ENCODE results near the gene SNAI3.

The SNAI3 gene

DNA sequence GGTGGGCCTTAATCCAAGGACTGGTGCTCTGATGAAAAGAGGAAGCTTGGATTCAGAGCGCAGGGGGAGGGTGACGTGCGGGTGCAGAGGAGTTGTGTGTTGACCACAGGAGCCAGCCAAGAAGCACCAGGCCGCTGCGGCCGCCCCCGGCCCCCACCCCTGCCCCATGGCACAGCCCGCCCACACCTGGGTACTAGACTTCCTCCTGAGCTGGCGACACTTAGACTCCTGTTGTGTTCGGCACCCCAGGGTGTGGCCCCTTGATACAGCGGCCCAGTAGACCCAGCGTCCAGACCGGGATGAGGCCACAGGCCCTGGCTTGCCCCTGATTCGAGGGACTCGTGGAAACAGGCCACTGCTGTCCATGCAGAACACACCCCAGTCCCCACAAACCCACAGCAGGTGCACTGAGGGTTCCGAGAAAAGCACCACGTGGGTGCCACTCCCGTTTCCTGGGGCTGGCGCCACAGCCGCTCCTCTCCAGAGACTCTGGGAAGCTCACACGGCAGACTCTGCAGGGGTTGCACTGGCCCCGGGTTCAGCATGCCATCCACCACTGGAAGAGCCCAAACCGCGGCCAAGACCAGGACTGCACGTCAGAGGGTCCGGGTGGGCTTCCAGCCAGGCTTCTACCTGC lies 5.7 kb upstream of the SNAI3 start:
- Mint-ChIP-seq H3K9me3 (no peaks in the 10 kb centered on the region), H3K27me3 (no peaks in the 10 kb centered on the region), H3K27ac (peak overlapping the region; percentile 59), H3K4me1 (peaks cover 48% of the 10 kb centered on the region), H3K4me3 (no peak overlapping the region), H3K36me3 (no peaks in the 10 kb centered on the region)

DNA sequence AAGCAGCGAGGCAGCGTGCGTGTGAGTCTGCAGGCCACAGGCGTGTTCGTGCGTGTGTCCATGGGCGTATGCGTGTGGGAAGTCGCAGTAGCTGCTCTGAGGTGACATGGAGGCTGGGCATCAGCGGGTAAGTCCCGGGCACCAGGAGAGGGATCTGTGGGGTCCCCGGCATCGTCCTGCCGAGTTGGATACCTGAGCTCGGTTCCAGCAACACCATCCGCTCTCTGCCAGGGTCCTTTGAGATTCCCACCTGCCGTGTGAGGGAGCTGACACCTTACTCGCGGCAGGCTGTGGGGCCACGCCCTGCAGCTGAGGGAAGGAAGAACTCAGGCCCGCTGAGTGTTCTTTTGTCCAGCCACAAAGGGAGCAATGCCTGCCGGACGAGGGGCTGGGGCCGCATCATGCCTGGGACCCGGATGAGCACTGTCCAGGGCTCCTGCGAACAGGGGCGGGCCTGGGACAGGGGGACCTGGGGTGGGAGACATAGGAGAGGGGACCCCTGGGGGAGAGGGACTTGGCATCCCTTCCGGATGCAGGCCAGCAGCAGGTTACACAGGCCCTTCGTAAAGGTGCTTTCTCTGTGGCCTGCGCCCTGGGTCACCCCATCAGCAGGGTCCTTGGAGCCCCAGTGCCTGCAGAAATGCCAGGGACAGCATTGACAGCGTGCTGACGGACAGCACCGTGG lies 5.0 kb upstream of the SNAI3 start:
- Mint-ChIP-seq H3K27me3 (no peaks in the 10 kb centered on the region), H3K4me1 (peaks cover 48% of the 10 kb centered on the region), H3K4me3 (no peak overlapping the region), H3K27ac (peak overlapping the region; percentile 80), H3K36me3 (no peaks in the 10 kb centered on the region), H3K9me3 (no peaks in the 10 kb centered on the region)

DNA sequence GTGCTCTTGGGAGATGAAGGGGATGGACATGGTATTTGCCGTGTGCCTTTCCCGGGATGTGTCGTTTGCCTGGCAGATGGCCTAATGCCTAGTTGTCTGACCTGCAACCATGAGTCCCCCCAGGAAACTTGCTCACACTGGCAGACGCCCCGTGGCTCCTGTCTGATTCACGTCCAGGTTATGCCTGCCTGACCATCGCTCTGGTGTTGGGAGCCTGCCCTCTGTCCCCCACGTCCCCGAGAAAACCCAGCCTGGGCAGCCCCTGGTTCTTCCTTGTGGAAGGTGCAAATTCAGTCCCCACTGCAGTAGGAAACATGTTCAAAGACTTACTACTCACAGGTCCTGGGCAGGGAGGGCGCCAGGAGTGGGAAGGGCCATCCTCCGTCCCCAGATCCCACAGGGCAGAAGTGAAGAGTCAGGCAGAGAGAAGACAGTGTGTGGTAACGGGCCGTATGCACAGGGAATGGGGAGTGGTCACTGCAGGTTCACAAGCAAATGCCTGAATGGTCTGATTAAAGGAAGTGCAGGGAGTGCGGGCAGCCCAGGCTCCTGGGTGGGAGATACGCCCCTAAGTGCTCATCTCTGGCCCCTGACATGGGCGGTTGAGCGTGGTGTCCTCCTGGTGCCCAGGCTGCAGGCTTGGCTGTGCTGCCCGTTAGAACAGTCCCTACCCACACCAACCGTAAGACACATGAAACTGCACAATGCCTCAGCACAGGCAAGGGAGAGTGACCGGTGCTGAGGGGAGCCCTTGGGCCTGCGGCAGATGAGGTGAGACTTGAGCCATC lies 4.2 kb upstream of the SNAI3 start:
- Mint-ChIP-seq H3K9me3 (no peaks in the 10 kb centered on the region), H3K4me3 (no peak overlapping the region), H3K27ac (peak overlapping the region; percentile 80), H3K4me1 (peaks cover 48% of the 10 kb centered on the region), H3K27me3 (no peaks in the 10 kb centered on the region), H3K36me3 (no peaks in the 10 kb centered on the region)

- Mint-ChIP-seq H3K4me1 (peaks cover 64% of the 10 kb centered on the region), H3K27ac (no peak overlapping the region), H3K4me3 (no peak overlapping the region), H3K36me3 (no peaks in the 10 kb centered on the region), H3K27me3 (no peaks in the 10 kb centered on the region), H3K9me3 (no peaks in the 10 kb centered on the region)
Measured at GRCh38 chr16:88688013-88688778, 1.9 kb upstream of the SNAI3 start.

GRCh38 chr16:88687676-88688012 lies 1.3 kb upstream of the SNAI3 start:
- Mint-ChIP-seq H3K4me3 (no peak overlapping the region), H3K27ac (no peak overlapping the region), H3K36me3 (no peaks in the 10 kb centered on the region), H3K27me3 (no peaks in the 10 kb centered on the region), H3K9me3 (no peaks in the 10 kb centered on the region), H3K4me1 (peaks cover 59% of the 10 kb centered on the region)

DNA sequence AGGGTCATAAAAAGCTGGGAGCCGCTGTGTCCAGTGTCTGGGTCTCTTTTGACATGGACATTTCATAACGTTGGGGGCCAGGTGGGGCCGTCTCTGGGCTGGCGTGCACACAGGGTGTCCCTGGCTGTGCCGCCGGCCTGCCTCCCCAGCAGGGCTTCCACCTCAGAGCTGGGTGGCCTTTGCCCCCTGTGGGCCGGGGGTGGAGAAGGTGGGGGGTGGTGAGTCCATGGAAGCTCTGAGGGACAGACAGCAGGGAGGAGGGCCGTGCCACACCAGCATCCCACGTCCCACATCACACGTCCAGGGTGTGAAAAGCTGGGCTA lies 908 bp upstream of the SNAI3 start:
- Mint-ChIP-seq H3K4me1 (peaks cover 60% of the 10 kb centered on the region), H3K36me3 (no peaks in the 10 kb centered on the region), H3K27me3 (no peaks in the 10 kb centered on the region), H3K4me3 (no peak overlapping the region), H3K27ac (no peak overlapping the region), H3K9me3 (no peaks in the 10 kb centered on the region)

DNA sequence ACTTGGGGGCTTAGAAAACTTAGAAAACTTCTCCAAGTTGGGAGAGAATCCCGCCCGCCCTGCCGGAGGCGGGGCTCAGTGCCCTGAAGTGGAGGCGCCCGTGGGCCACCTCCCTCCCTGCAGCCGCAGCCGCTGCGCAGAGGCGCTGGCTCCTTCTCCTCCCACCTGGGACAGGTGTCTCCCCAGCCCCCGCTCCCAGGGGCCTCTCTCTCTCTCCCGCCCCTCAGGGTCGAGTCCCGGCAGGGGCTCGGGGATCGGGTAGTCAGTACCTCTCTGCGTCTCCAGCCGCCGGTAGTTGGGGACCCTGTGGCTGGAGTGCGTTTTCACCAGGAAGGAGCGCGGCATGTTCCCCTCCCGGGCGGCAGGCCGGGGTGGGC lies 257 bp downstream of the SNAI3 start:
- H3K27ac Mint-ChIP-seq = no peak overlapping the region
- no peaks in the 10 kb centered on the region for H3K36me3 Mint-ChIP-seq
- peak overlapping the region; percentile 75 for H3K4me3 Mint-ChIP-seq
- H3K4me1 Mint-ChIP-seq = peaks cover 61% of the 10 kb centered on the region
- H3K9me3 Mint-ChIP-seq = no peaks in the 10 kb centered on the region
- no peaks in the 10 kb centered on the region for H3K27me3 Mint-ChIP-seq

DNA sequence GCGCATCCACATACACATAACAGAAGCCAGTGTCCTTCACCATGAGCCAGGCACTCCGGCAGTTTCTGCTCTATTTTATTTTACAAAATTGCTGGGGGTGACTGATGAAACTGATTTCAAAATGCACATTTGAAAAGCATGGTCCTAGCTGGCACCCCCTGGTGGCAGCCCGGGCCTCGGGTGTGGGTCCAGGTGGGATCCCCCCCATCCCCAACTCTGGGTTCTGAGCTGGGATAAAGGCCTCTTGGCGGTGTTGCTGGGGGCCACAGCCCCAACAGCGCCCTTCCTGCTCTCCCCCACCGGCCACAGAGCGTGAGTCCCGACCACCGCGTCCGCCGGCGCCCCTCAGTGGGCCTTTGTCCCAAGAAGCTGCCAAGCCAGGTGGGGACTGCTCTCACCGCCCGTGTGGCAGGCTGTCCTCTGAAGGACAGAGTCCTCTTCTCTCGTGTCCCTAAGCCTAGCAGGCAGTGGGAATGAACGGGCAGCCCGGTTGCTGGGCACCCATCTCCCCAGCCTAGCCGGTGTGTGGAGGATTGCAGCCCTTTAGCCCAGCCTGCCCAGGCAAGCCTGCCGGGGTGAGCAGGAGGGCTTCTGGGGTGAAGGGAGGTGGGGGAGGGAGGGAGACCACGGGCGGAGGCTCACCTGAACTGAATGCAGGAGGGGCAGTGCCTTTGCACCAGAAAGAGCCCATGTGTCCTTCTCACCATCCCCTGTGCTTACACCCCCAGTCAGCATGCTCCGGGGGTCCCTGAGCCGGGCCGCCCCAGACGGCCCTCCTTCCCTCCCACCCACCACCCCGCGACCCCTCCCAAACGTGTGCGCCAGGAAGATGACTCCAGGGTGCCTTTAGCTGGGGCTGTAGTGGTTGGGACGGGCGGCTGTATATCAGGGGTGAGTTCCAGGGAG lies 898 bp downstream of the SNAI3 start:
- Mint-ChIP-seq H3K36me3 (no peaks in the 10 kb centered on the region), H3K27me3 (no peaks in the 10 kb centered on the region), H3K4me3 (peak overlapping the region; percentile 75), H3K27ac (no peak overlapping the region), H3K9me3 (no peaks in the 10 kb centered on the region), H3K4me1 (peaks cover 59% of the 10 kb centered on the region)

GRCh38 chr16:88684569-88685155 lies 1.6 kb downstream of the SNAI3 start:
- Mint-ChIP-seq H3K27ac (peak overlapping the region; percentile 74), H3K4me1 (peaks cover 54% of the 10 kb centered on the region), H3K27me3 (no peaks in the 10 kb centered on the region)

DNA sequence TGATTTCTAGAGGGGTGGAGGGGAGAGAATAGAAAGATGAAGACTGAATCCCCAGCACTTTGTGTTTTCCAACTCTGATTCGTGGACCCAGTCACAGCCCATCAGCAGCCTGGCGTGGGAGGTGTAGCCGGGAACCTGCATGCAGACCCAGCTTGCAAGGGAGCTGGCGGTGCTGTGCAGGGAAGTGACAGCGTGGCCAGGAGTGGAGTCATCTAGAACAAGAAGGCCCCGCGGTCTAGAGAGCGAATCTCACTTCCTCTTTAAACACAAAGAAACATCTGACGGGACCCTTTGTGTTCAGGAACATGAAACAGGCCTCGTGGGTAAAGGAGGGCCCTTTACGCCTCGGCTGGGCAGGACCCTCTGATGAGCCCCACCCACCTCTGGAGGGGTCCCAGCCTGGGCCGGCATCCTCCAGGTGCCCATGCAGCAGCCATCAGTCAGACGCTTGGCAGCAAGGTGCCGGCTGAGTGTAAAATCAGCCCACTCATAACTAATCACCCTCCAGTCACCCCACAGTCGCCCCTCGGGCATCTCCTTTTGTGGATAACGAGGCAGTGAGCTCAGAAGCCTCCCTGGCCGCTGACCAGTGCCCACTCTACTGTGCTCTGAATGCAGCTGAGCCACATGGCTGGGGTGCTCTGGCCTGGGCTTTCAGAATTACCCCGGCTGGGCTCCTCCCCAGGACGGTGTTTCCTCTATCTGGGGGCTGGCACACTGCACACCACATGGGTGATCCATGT lies 4.4 kb downstream of the SNAI3 start:
- no peaks in the 10 kb centered on the region for H3K36me3 Mint-ChIP-seq
- peak overlapping the region; percentile 88 for H3K27ac Mint-ChIP-seq
- H3K9me3 Mint-ChIP-seq = no peaks in the 10 kb centered on the region
- H3K4me3 Mint-ChIP-seq = peak overlapping the region; percentile 57
- H3K4me1 Mint-ChIP-seq = peaks cover 39% of the 10 kb centered on the region
- no peaks in the 10 kb centered on the region for H3K27me3 Mint-ChIP-seq

More at GRCh38 chr16:88684569-88685155, 1.6 kb downstream of the SNAI3 start:
- Mint-ChIP-seq H3K9me3 (no peaks in the 10 kb centered on the region), H3K4me3 (peak overlapping the region; percentile 75), H3K36me3 (no peaks in the 10 kb centered on the region)

DNA sequence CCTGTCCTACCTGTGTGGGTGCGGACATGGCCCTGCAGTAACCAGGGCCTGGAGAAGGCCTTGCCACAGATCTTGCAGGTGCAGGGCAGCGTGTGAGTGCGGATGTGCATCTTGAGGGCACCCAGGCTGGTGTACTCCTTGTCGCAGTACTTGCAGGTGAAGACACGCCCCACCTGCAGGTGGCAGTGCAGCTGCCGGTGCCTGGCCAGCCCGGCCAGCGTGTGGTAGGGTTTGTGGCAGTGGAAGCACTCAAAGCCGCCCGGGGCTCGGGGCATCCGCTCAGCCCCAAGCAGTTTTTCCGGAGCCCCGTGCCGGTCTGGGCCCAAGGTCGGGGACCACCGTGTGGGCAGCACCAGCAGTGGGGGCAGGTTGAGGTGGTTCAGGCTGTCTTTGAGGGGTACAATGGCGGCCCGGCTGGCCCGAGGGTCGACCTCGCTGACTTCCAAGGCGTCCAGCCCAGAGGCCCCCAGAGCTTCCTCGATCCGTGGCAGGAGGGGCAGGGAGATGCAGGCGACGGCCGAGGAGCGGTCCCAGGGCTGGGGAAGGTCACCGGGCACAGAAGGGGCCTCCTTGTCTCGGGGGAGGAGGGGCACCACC lies 5.1 kb downstream of the SNAI3 start:
- peak overlapping the region; percentile 8 for H3K27ac Mint-ChIP-seq
- no peaks in the 10 kb centered on the region for H3K9me3 Mint-ChIP-seq
- no peaks in the 10 kb centered on the region for H3K36me3 Mint-ChIP-seq
- no peaks in the 10 kb centered on the region for H3K27me3 Mint-ChIP-seq
- H3K4me3 Mint-ChIP-seq = peak overlapping the region; percentile 57
- H3K4me1 Mint-ChIP-seq = peaks cover 39% of the 10 kb centered on the region

- peak overlapping the region; percentile 8 for H3K27ac Mint-ChIP-seq
- no peak overlapping the region for H3K4me3 Mint-ChIP-seq
- H3K9me3 Mint-ChIP-seq = no peaks in the 10 kb centered on the region
- H3K36me3 Mint-ChIP-seq = no peaks in the 10 kb centered on the region
- H3K4me1 Mint-ChIP-seq = peaks cover 39% of the 10 kb centered on the region
- H3K27me3 Mint-ChIP-seq = no peaks in the 10 kb centered on the region
Measured at GRCh38 chr16:88680554-88681083, 5.7 kb downstream of the SNAI3 start.

DNA sequence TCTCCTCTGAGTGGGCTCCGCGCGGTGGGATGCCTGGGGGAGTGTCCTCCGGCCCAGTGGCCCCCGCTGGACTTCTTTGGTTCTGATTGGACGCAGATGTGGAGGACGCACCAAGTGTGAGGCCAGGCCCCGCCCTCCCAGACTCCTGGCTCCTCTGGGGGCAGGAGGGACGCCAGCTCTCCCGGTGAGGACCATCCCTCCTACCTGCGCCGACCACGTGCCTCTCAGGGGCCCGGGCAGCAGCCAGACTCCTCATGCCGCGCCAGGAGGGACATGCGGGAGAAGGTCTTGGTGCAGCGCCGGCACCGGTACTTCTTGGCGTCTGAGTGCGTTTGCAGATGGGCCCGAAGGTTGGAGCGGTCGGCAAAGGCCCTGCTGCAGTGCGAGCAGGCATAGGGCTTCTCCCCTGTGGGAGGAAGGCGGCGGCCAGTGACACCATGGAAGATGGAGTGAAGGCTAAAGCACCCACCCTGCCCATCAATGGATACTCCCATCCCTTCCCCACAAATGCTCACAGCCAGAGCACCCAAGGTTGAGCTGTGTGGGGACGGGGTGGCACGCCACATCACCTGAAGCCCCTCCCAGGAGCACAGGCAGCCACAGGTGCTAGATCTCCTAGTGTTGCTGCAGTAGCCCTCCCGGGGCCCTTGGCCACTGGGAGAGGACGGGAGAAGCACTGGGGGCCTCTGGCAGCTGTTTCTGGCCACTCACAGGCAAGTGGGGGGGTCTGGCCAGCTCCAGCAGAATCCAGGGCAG lies 7.9 kb downstream of the SNAI3 start:
- Mint-ChIP-seq H3K4me3 (no peak overlapping the region), H3K27ac (no peak overlapping the region), H3K9me3 (no peaks in the 10 kb centered on the region), H3K36me3 (no peaks in the 10 kb centered on the region), H3K4me1 (peaks cover 21% of the 10 kb centered on the region), H3K27me3 (no peaks in the 10 kb centered on the region)

Data from activated naive CD4-positive, alpha-beta T cell treated with anti-CD3 and anti-CD28 coated beads, Interleukin-2, amount 50 U/mL, for 24 hours (primary cell).